ENCODE results near the gene ZBTB45. TPM values are rescaled to one million over a fixed set of nuclear protein-coding genes. Genes with fewer than 3 reads are reported as not detected.
A peak's percentile ranks its signal among the peaks of the same experiment; 100 is the strongest.

Gene ZBTB45
- total and polyA plus RNA-seq, 9 of the 15 experiments (the other 6 are each of a cell fraction or from before 2014, with no cell fraction given): 0.08 to 16.1 (median 1.8) TPM

DNA sequence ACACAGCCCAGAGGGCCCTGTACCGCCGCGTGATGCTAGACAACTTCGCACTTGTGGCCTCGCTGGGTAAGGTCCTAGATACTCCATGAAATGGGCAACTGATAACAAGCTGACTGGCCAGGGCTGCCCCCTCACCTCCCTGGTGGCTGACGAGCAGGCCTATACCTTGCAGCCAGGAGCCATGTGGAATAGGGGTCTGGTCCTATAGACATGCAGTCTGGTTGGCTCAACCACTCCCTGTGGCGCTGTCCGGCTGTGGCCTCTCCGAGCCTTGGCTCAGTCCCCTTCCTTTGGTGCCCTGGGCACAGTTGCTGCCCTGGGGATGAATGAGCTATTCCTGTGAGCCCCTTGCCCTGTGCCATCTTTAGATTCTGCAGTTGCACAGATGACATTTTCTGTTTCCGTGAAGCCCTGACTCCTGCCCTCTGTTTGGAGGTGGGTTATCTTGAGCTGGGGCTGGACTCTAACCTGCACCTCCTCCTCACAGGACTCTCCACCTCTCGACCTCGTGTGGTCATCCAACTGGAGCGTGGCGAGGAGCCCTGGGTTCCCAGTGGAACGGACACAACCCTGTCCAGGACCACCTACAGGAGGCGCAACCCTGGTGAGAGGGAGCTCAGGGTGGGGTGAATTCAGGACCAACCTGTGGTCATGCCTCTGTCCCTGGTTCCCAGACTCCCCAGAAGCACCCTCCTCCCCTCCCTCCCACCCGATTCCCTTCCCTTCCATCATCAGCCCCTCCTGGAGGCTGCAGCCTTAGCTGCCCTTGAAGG, 50.2 kb downstream of the ZBTB45 start:
- in situ Hi-C loops (cut with MboI): no loop called here
- H2AFZ ChIP-seq (ENCODE audit: low read depth, low read length): no peak overlapping the region
- H4K20me1 ChIP-seq (replicated peaks; ENCODE audit: control insufficient read depth, insufficient read depth, low read length): 0 out of 2 replicates have a peak, but pooled peaks cover 3% of the 10 kb centered on the region
- intact Hi-C loops (cut with micrococcal nuclease): loop anchor here (5.0 kb wide), 1 partner anchor 62 kb away; the partner anchor contains the start of gene ZNF584
- H3K36me3 ChIP-seq (ENCODE audit: control insufficient read depth, insufficient read depth, low read length): peaks cover 42% of the 10 kb centered on the region; the same call in 2 of the 3 replicates
- ChIA-PET CTCF (ENCODE audit: low intra/inter-chr PET ratio) (no interaction called here), POLR2A (interaction anchor here (0.6 to 1.6 kb wide), 3 partner anchors 18 to 170 kb away, joined by 3 to 6 read pairs (median 4); partner anchors contain the start of gene ZNF324B)
- no peak overlapping the region for H3K4me2 ChIP-seq (ENCODE audit: insufficient read depth, low read length)
- no peak for FAIRE-seq
- ATAC-seq: no peak
- peaks cover 16 to 31% of the 10 kb centered on the region in 2 experiments; a peak in 4 of 5 replicates for H3K4me1 ChIP-seq (replicated peaks in 1 of 2; ENCODE audit: control insufficient read depth in 2 of 2, insufficient read depth in 2 of 2, low read length in 2 of 2)
- TF ChIP-seq CHD1 (IDR thresholded peaks at IDR 0.05; ENCODE audit: low read length) (no peak), POLR2G (IDR thresholded peaks at IDR 0.05; ENCODE audit: low read depth, low read length) (peak; percentile 42), BCOR (IDR thresholded peaks at IDR 0.05) (no peak), ARID2 (IDR thresholded peaks at IDR 0.05) (no peak), SIX5 (IDR thresholded peaks at IDR 0.05; ENCODE audit: borderline replicate concordance in 1 of 2, insufficient read depth in 1 of 2, low read depth in 1 of 2, low read length in 2 of 2) (0 out of 4 replicates have a peak, but pooled peaks of 1 of the 2 experiments have one; percentile 3), RBFOX2 (IDR thresholded peaks at IDR 0.05; ENCODE audit: low read depth, low read length) (0 out of 2 replicates have a peak, but pooled peaks have one; percentile 21)
- peaks cover 14% of the 10 kb centered on the region for H3K9me1 ChIP-seq (ENCODE audit: control insufficient read depth, insufficient read depth, low read length)
- no peak overlapping the region for H3K4me3 ChIP-seq
- no peaks in the 10 kb centered on the region for H3K9me3 ChIP-seq (replicated peaks; ENCODE audit: control insufficient read depth, insufficient read depth, low read depth, low read length)
- BruUV-seq (replicated peaks): no TSS peak
- no peaks in the 10 kb centered on the region for H3K27me3 ChIP-seq (ENCODE audit: control insufficient read depth in 2 of 2, insufficient read depth in 2 of 2, low read length in 2 of 2)
- DNase-seq (ENCODE audit: extremely low read depth in 1 of 4, low spot score in 3 of 4): no peak
- 94% methylated on average over 15 of the region's 17 CpGs for WGBS (ENCODE audit: insufficient coverage, low coverage, missing lambda C conversion rate)
- peak overlapping the region in 1 of 2 experiments; percentile 63; a peak in 1 of 4 replicates for H3K9ac ChIP-seq (ENCODE audit: insufficient read depth in 1 of 2, low read depth in 2 of 2, low read length in 2 of 2)
- H3K27ac ChIP-seq (ENCODE audit: extremely low read depth, low read depth, low read length): no peak overlapping the region; the same call in 2 of the 3 replicates
- H3K79me2 ChIP-seq (ENCODE audit: control insufficient read depth, insufficient read depth, low read length): peaks cover 26% of the 10 kb centered on the region

Measured in K562 (cell line).